Body of pancreas (tissue), 4 donors: ENCODE data around the gene UBE2R2.
"Not testable (repeated sequence)": the region's sequence is repeated elsewhere in the genome, so short reads cannot be mapped to it uniquely, and the experiment has no call there.

ENCODE experiments used
- POLR2A ChIP-seq, 3 donors: fragments of 450-650 bp; IDR thresholded peaks; one replicate each; pipeline ENCODE4 v1.6.1; 2016; ENCODE audit warnings: antibody characterized with exemption in 3 of 3, mild to moderate bottlenecking in 2 of 3
- TF ChIP-seq, protein P1 (sequence below), 7 experiments: fragments of 450-650 bp in 4 of 7; fragments of 200-600 bp in 3 of 7; sonication (generic) in 3 of 7; IDR thresholded peaks; one replicate each; pipeline ENCODE4 v1.5.1; 2016 to 2019; ENCODE audit warnings: antibody characterized with exemption in 7 of 7

GRCh38 chr9:33789429-33789828 lies 27.5 kb upstream of the UBE2R2 start:
- TF ChIP-seq, protein P1, sequence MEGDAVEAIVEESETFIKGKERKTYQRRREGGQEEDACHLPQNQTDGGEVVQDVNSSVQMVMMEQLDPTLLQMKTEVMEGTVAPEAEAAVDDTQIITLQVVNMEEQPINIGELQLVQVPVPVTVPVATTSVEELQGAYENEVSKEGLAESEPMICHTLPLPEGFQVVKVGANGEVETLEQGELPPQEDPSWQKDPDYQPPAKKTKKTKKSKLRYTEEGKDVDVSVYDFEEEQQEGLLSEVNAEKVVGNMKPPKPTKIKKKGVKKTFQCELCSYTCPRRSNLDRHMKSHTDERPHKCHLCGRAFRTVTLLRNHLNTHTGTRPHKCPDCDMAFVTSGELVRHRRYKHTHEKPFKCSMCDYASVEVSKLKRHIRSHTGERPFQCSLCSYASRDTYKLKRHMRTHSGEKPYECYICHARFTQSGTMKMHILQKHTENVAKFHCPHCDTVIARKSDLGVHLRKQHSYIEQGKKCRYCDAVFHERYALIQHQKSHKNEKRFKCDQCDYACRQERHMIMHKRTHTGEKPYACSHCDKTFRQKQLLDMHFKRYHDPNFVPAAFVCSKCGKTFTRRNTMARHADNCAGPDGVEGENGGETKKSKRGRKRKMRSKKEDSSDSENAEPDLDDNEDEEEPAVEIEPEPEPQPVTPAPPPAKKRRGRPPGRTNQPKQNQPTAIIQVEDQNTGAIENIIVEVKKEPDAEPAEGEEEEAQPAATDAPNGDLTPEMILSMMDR (IDR thresholded peaks at IDR 0.05): not testable (repeated sequence)
- not testable (repeated sequence) for TF ChIP-seq POLR2A (IDR thresholded peaks at IDR 0.05)
